HepG2 (cell line): ENCODE results near the gene ETS1. TPM values are rescaled to one million over a fixed set of nuclear protein-coding genes. Genes with fewer than 3 reads are reported as not detected.

Experiments
- BCL3 ChIP-seq: sonication (generic); formaldehyde crosslinking; IDR thresholded peaks from 2 replicates; pipeline ENCODE4 v1.5.1; 2020; ENCODE audit warnings: mild to moderate bottlenecking, missing genetic modification reagents, moderate library complexity
- FOSL2 ChIP-seq: sonication (generic); formaldehyde crosslinking; IDR thresholded peaks from 2 replicates; pipeline ENCODE4 v1.4.0; 2020; ENCODE audit warnings: missing genetic modification reagents
- POLR2A ChIP-seq, 2 experiments: IDR thresholded peaks; 2 replicates each; pipeline ENCODE4 v1.6.1; 2011; ENCODE audit warnings: low read depth in 2 of 2, low read length in 2 of 2, mild to moderate bottlenecking in 1 of 2, moderate library complexity in 1 of 2; ENCODE audit not compliant: insufficient read depth in 1 of 2
- PRDM10 ChIP-seq: sonication (generic); formaldehyde crosslinking; IDR thresholded peaks from 2 replicates; pipeline ENCODE4 v1.4.0; 2020; ENCODE audit warnings: low read depth, missing genetic modification reagents
- SMAD9 ChIP-seq: sonication (generic); formaldehyde crosslinking; IDR thresholded peaks from 2 replicates; pipeline ENCODE4 v1.5.1; 2020; ENCODE audit warnings: mild to moderate bottlenecking, missing genetic modification reagents
- ZNF281 ChIP-seq: sonication (generic); formaldehyde crosslinking; IDR thresholded peaks from 2 replicates; pipeline ENCODE4 v1.4.0; 2020; ENCODE audit warnings: missing genetic modification reagents, borderline replicate concordance
- ZNF335 ChIP-seq: sonication (generic); formaldehyde crosslinking; IDR thresholded peaks from 2 replicates; pipeline ENCODE4 v1.4.0; 2020; ENCODE audit warnings: missing genetic modification reagents
- ZNF768 ChIP-seq: sonication (generic); formaldehyde crosslinking; IDR thresholded peaks from 2 replicates; pipeline ENCODE4 v1.4.0; 2020; ENCODE audit warnings: missing genetic modification reagents
- polyA plus RNA-seq, 8 experiments: library from polyadenylated mRNA; depleted of rRNA in 3 of 8; stranded (reverse) in 7 of 8; unstranded in 1 of 8; fragments of >200 nt; fragmentation: Illumina TruSeq in 4 of 8; extraction: Trizol in 4 of 8; gene quantifications; 2 replicates each; pipeline versions ENCODE4 v1.2.1 to v1.2.3, GENCODE V29; 2011 to 2016; ENCODE audit warnings: low read depth in 4 of 8, missing spikeins in 1 of 8, mixed read lengths in 1 of 8; ENCODE audit not compliant: insufficient read depth in 1 of 8
- total RNA-seq, 5 experiments: library from RNA; depleted of rRNA; stranded (reverse); fragments of >200 nt; fragmentation: Illumina TruSeq; extraction: Trizol; gene quantifications; 2 replicates each; pipeline ENCODE4 v1.2.3, GENCODE V29; 2016; ENCODE audit warnings: low read depth in 1 of 5
- TF ChIP-seq, protein P1 (sequence below): IDR thresholded peaks from 2 replicates; pipeline ENCODE4 v1.6.1; 2016; ENCODE audit warnings: low read depth
- TF ChIP-seq, protein P2 (sequence below): sonication (generic); formaldehyde crosslinking; IDR thresholded peaks from 2 replicates; pipeline ENCODE4 v1.9.0; 2021; ENCODE audit warnings: missing genetic modification reagents, mild to moderate bottlenecking, borderline replicate concordance
- TF ChIP-seq, protein P3 (sequence below): sonication (generic); formaldehyde crosslinking; IDR thresholded peaks from 2 replicates; pipeline ENCODE4; 2020; ENCODE audit warnings: missing genetic modification reagents, mild to moderate bottlenecking, borderline replicate concordance

The ETS1 gene
- total and polyA plus RNA-seq, 2 of the 13 experiments (the other 11 are each of a cell fraction or from before 2014, with no cell fraction given) = 0.18 to 0.34 TPM

- TF ChIP-seq, protein P1, sequence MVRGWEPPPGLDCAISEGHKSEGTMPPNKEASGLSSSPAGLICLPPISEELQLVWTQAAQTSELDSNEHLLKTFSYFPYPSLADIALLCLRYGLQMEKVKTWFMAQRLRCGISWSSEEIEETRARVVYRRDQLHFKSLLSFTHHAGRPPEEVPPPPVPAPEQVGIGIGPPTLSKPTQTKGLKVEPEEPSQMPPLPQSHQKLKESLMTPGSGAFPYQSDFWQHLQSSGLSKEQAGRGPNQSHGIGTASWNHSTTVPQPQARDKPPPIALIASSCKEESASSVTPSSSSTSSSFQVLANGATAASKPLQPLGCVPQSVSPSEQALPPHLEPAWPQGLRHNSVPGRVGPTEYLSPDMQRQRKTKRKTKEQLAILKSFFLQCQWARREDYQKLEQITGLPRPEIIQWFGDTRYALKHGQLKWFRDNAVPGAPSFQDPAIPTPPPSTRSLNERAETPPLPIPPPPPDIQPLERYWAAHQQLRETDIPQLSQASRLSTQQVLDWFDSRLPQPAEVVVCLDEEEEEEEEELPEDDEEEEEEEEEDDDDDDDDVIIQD (CRISPR knock-in tag) = peak; percentile 66; the same call in 1 of the 2 replicates
- TF ChIP-seq SMAD9 (CRISPR knock-in tag) (0 out of 2 replicates have a peak, but pooled peaks have one; percentile 39), PRDM10 (CRISPR knock-in tag) (0 out of 2 replicates have a peak, but pooled peaks have one; percentile 47), ZNF335 (CRISPR knock-in tag) (no peak), ZNF281 (peak; percentile 42; the same call in 1 of the 2 replicates), BCL3 (CRISPR knock-in tag) (peak; percentile 47; the same call in 1 of the 2 replicates), ZNF768 (no peak), FOSL2 (CRISPR knock-in tag) (peak; percentile 96), POLR2A (IDR thresholded peaks at IDR 0.05; ENCODE audit: insufficient read depth in 1 of 2, low read depth in 2 of 2, low read length in 2 of 2) (peak in 1 of 2 experiments; percentile 37; a peak in 1 of 4 replicates)
- TF ChIP-seq, protein P2, sequence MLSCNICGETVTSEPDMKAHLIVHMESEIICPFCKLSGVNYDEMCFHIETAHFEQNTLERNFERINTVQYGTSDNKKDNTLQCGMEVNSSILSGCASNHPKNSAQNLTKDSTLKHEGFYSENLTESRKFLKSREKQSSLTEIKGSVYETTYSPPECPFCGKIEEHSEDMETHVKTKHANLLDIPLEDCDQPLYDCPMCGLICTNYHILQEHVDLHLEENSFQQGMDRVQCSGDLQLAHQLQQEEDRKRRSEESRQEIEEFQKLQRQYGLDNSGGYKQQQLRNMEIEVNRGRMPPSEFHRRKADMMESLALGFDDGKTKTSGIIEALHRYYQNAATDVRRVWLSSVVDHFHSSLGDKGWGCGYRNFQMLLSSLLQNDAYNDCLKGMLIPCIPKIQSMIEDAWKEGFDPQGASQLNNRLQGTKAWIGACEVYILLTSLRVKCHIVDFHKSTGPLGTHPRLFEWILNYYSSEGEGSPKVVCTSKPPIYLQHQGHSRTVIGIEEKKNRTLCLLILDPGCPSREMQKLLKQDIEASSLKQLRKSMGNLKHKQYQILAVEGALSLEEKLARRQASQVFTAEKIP = no peak
- TF ChIP-seq, protein P3, sequence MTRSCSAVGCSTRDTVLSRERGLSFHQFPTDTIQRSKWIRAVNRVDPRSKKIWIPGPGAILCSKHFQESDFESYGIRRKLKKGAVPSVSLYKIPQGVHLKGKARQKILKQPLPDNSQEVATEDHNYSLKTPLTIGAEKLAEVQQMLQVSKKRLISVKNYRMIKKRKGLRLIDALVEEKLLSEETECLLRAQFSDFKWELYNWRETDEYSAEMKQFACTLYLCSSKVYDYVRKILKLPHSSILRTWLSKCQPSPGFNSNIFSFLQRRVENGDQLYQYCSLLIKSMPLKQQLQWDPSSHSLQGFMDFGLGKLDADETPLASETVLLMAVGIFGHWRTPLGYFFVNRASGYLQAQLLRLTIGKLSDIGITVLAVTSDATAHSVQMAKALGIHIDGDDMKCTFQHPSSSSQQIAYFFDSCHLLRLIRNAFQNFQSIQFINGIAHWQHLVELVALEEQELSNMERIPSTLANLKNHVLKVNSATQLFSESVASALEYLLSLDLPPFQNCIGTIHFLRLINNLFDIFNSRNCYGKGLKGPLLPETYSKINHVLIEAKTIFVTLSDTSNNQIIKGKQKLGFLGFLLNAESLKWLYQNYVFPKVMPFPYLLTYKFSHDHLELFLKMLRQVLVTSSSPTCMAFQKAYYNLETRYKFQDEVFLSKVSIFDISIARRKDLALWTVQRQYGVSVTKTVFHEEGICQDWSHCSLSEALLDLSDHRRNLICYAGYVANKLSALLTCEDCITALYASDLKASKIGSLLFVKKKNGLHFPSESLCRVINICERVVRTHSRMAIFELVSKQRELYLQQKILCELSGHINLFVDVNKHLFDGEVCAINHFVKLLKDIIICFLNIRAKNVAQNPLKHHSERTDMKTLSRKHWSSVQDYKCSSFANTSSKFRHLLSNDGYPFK (CRISPR knock-in tag) = no peak
Measured at GRCh38 chr11:128448200-128448886, 139.0 kb downstream of the ETS1 start (continued).
